Stimulated activated CD8-positive, alpha-beta memory T cell treated with anti-CD3 and anti-CD28 coated beads, Interleukin-12 subunit alpha, Interleukin-12 subunit beta, amount 100 ng/mL, for 1 hour (primary cell): ENCODE measurements around the gene TTLL7.

Source experiments
- DNase-seq: peaks from one replicate; pipeline ENCODE4 v3.0.0-alpha.2; 2020; ENCODE audit warnings: low read depth

Gene TTLL7

GRCh38 chr1:83816836-83817235 lies 182.1 kb downstream of the TTLL7 start:
- no peak for DNase-seq

GRCh38 chr1:83815330-83815729 lies 183.6 kb downstream of the TTLL7 start:
- DNase-seq: no peak
